CD4-positive, alpha-beta T cell treated with Interferon alpha-2 for 1 hour (primary cell): ENCODE measurements around the gene VPS8.
A peak's percentile ranks its signal among the peaks of the same experiment; 100 is the strongest.

Source experiments
- DNase-seq, 2 donors: peaks; one replicate each; pipeline ENCODE4 v3.0.0-alpha.2; 2020 to 2022

VPS8 gene

GRCh38 chr3:184811999-184812661, at the start of gene VPS8:
Gene VPS8, plus strand, starts transcription at chr3:184812166. Its CDS starts 12,467 bp downstream, at chr3:184824633.
- peak; percentile 96 for DNase-seq

GRCh38 chr3:184764191-184764590, 47.8 kb upstream of the VPS8 start:
- DNase-seq = no peak

- no peak for DNase-seq
Observed at GRCh38 chr3:184765047-184765729, 46.8 kb upstream of the VPS8 start.

GRCh38 chr3:184765730-184766074, 46.3 kb upstream of the VPS8 start:
- DNase-seq = peak in 1 of 2 donors; percentile 35

- no peak for DNase-seq
Observed at GRCh38 chr3:184766555-184767261, 45.3 kb upstream of the VPS8 start.

GRCh38 chr3:184767377-184767776, 44.6 kb upstream of the VPS8 start:
- no peak for DNase-seq

- DNase-seq = no peak
Observed at GRCh38 chr3:184769382-184770170, 42.4 kb upstream of the VPS8 start.

GRCh38 chr3:184770541-184770940, 41.4 kb upstream of the VPS8 start:
- DNase-seq = no peak

- DNase-seq = no peak
Observed at GRCh38 chr3:184771301-184772127, 40.5 kb upstream of the VPS8 start.

- no peak for DNase-seq
Observed at GRCh38 chr3:184772667-184773272, 39.2 kb upstream of the VPS8 start.

- DNase-seq = no peak
Observed at GRCh38 chr3:184773283-184774186, 38.4 kb upstream of the VPS8 start.

GRCh38 chr3:184776916-184777315, 35.0 kb upstream of the VPS8 start:
- no peak for DNase-seq

GRCh38 chr3:184777566-184778356, 34.2 kb upstream of the VPS8 start:
- DNase-seq = peak; percentile 86 to 88

GRCh38 chr3:184778426-184779332, 33.3 kb upstream of the VPS8 start:
- DNase-seq = no peak

- DNase-seq = no peak
Observed at GRCh38 chr3:184780981-184781515, 30.9 kb upstream of the VPS8 start.

GRCh38 chr3:184781801-184782200, 30.2 kb upstream of the VPS8 start:
- no peak for DNase-seq

GRCh38 chr3:184783319-184783718, 28.6 kb upstream of the VPS8 start:
- DNase-seq = no peak

GRCh38 chr3:184784731-184785500, 27.1 kb upstream of the VPS8 start:
- no peak for DNase-seq
